Stimulated activated CD4-positive, alpha-beta T cell treated with anti-CD3 and anti-CD28 coated beads, Interleukin-1b, Interleukin-23, amount 100 ng/mL, for 24 hours (primary cell): ENCODE results near the gene TCTN2.

Experiments used
- DNase-seq, 4 experiments: peaks; one replicate each; pipeline ENCODE4 v3.0.0-alpha.2; 2020; ENCODE audit warnings: low read depth in 4 of 4, low spot score in 1 of 4

TCTN2 gene

GRCh38 chr12:123683964-123684363, 13.1 kb downstream of the TCTN2 start:
- no peak for DNase-seq

- DNase-seq = no peak
Observed at GRCh38 chr12:123686636-123687190, 15.8 kb downstream of the TCTN2 start.

- DNase-seq = no peak
Observed at GRCh38 chr12:123690191-123690840, 19.4 kb downstream of the TCTN2 start.

GRCh38 chr12:123696207-123696606, 25.3 kb downstream of the TCTN2 start:
- no peak for DNase-seq

GRCh38 chr12:123696646-123697045, 25.7 kb downstream of the TCTN2 start:
- DNase-seq = no peak

GRCh38 chr12:123705935-123706334, 35.0 kb downstream of the TCTN2 start:
- no peak for DNase-seq

- DNase-seq = no peak
Observed at GRCh38 chr12:123707466-123707865, 36.6 kb downstream of the TCTN2 start.

- no peak for DNase-seq
Observed at GRCh38 chr12:123712780-123713319, 41.9 kb downstream of the TCTN2 start.

- peak in 1 of 4 experiments; percentile 16 for DNase-seq
Observed at GRCh38 chr12:123713398-123713797, 42.5 kb downstream of the TCTN2 start.

- peak in 1 of 4 experiments; percentile 45 for DNase-seq
Observed at GRCh38 chr12:123713823-123714585, 43.1 kb downstream of the TCTN2 start.

- DNase-seq = no peak
Observed at GRCh38 chr12:123715195-123715594, 44.3 kb downstream of the TCTN2 start.

- no peak for DNase-seq
Observed at GRCh38 chr12:123717350-123717749, 46.4 kb downstream of the TCTN2 start.

GRCh38 chr12:123720141-123720814, 49.4 kb downstream of the TCTN2 start:
- no peak for DNase-seq

GRCh38 chr12:123721245-123721644, 50.3 kb downstream of the TCTN2 start:
- no peak for DNase-seq

GRCh38 chr12:123723011-123723410, 52.1 kb downstream of the TCTN2 start:
- DNase-seq = no peak

- DNase-seq = no peak
Observed at GRCh38 chr12:123723765-123724164, 52.9 kb downstream of the TCTN2 start.

GRCh38 chr12:123726244-123726643, 55.3 kb downstream of the TCTN2 start:
- no peak for DNase-seq

- DNase-seq = no peak
Observed at GRCh38 chr12:123726962-123727361, 56.0 kb downstream of the TCTN2 start.

GRCh38 chr12:123727878-123728277, 57.0 kb downstream of the TCTN2 start:
- no peak for DNase-seq

GRCh38 chr12:123731596-123731995, 60.7 kb downstream of the TCTN2 start:
- no peak for DNase-seq

- no peak for DNase-seq
Observed at GRCh38 chr12:123732251-123732650, 61.3 kb downstream of the TCTN2 start.

GRCh38 chr12:123733229-123733628, 62.3 kb downstream of the TCTN2 start:
- DNase-seq = no peak
